HG03565 (cell line): ENCODE measurements around the gene ZNF714.

Source experiments
- ATAC-seq: cut with Tn5 transposase; IDR thresholded peaks from one replicate; pipeline ENCODE4 v1.9.1; 2021; ENCODE audit warnings: mild to moderate bottlenecking, moderate library complexity; ENCODE audit not compliant: unreplicated experiment

The ZNF714 gene

DNA sequence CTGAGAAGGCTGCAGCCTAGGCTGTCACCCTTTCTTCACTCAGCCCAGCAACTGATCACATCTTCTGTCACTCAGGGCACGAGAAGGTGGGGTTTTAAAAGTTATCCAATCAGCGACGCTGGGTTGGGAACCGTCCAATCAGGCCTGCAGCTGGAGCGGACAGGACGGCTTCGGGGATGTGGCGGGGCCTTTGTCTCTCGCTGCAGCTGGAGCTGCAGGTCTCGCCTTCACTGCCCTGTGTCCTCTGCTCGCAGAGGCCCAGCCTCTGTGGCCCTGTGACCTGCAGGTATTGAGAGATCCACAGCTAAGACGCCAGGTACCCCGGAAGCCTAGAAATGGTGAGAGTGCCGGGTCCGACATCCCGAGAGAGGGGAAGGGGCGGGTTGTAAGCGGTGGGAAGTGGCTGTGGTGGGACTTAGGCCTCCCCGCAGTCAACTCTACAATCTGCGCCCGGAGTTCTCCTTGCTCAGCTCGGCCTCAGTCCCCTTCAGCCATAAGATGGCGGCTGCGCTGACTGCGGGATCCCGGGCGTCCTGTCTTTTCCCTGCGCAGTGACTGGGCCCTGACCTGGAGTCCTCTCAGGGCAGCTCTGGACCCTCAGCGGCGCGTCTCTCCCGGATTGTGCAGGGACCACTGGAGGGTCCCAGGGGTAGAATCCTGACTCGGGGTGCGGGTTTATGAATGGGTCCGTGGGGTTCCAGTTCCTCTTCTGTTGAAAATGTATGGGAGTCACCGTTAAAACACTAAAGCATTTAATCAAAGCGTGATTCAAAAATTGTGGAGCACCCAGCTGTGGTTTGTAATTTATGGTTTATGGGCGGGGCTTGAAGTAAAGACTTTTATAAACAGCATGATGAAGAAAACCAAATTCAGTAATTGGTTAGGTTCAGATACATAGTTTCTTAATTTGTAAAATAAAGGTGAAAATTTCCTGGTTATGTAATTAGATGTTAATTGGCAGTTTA is at the start of gene ZNF714:
ZNF714 (plus strand) TSS at position 193 of the 965 bp plus-strand sequence. CDS start 16,066 bp downstream, outside the sequence.
- peak; percentile 95 for ATAC-seq

GRCh38 chr19:21045028-21045427 is 37.0 kb upstream of the ZNF714 start:
- ATAC-seq: no peak

DNA sequence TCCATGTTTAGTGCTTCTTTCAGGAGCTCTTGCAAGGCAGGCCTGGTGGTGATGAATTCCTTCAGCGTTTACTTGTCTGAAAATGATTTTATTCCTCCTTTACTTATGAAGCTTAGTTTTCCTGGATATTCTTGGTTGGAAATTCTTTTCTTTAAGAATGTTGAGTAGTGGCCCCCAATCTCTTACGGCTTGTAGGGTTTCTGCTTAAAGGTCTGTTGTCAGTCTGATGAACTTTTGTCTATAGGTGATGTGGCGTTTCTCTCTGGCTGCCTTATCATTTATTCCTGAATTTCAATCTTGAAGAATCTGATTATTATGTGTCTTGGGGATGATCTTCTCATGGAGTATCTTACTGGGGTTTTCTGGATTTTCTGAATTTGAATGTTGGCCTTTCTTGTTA is 35.5 kb upstream of the ZNF714 start:
- no peak for ATAC-seq

DNA sequence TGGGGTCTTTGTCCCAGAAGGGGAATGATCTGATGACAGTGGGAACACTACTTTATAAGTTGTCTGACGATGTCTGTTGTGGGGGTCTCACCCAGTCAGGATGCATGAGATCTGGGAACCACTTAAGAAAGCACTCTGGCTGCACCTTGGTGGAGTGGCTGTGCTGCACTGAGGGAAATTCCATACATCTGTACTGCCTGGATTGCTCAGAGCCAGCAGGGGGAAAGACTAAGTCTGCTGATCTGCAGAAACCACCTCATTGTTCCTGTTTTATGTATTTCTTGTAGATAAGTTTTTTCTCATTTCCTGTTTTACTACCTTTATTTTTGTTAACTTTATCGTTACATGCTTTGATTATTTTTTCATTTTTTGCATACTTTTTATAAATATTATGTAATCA is 34.3 kb upstream of the ZNF714 start:
- no peak for ATAC-seq

DNA sequence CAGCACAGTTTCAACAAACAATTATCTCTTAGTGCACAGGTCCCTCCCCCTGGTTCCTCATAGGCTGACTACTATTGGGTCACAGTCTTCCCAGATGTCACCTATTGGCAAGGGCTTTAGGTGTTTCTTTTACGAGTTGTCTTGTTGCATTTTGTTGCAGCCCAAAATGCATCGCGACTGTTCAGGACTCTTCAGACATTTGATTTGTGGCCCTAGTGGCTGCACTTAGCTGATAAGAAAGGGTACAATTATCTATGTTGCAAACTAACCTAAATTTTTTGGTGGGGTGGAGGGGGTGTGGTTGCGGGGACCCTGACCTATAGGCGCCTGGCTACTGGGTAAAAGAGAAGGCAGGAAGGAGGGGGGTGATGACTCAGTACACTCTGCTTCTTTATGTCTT is 29.1 kb upstream of the ZNF714 start:
- no peak for ATAC-seq

- ATAC-seq: no peak
These were observed 16.7 kb upstream of the ZNF714 start for GRCh38 chr19:21065336-21065735.

DNA sequence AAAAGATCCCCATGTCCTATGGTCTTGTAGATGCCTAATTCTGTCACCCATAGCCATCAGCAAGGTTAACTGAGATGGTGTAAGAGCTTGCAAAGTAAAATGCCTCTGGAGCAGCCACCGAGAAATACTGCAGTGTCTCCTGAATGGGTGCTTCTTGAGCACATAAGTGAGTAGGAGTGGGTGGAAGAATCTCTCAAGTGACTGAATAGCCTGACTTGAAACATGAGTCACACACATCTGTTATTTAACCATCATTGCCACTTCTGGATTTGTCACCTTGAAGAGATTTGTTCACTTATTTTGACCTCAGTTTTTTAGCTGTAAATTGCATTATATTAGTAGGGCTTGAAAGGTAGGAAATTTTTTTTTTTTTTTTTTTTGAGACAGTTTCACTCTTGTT is 2.3 kb downstream of the ZNF714 start:
- ATAC-seq: no peak

DNA sequence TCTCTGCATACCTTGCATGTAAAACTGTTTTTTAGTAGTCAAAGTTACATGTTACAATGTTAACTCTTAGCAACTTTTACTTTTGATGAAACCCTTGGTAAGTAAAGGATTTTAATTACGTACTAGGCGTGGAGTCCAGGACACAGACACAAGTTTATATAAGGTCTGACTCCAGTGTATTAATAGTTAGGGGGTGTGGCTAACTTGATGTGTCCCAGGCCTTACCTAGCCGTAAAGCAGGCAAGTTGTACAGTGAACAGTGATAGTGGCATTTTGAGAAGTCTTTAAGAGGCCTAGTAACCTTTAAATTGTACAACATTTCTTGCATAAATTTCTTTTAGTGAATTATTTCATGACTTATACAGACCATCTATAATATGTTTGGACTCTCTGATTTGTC is 5.9 kb downstream of the ZNF714 start:
- no peak for ATAC-seq

- no peak for ATAC-seq
These were observed 10.1 kb downstream of the ZNF714 start for GRCh38 chr19:21092109-21092508.

DNA sequence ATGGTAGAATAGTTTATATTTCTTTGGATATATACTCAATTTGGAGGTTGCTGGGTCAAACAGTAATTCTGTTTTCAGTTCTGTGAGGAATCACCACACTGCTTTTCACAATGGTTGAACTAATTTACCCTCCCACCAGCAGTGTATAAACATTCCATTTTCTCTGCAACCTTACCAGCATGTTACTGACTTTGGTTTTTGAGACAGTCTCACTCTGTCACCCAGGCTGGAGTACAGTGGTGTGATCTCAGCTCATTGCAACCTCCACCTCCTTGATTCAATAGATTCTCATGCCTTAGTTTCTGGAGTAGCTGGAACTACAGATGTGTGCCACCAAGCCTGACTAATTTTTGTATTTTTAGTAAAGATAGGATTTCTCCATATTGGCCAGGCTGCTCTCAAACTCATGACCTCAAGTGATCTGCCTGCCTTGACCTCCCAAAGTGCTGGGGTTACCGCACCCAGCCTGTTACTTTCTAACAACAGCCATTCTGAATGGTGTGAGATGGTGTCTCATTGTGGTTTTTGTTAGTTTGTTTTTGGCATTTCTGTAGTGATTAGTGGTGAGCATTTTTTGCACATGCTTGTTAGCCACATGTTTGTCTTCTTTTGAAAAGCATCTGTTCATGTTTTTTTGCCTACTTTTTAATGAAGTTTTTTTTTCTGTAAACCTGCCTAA is 12.5 kb downstream of the ZNF714 start:
- ATAC-seq: no peak

DNA sequence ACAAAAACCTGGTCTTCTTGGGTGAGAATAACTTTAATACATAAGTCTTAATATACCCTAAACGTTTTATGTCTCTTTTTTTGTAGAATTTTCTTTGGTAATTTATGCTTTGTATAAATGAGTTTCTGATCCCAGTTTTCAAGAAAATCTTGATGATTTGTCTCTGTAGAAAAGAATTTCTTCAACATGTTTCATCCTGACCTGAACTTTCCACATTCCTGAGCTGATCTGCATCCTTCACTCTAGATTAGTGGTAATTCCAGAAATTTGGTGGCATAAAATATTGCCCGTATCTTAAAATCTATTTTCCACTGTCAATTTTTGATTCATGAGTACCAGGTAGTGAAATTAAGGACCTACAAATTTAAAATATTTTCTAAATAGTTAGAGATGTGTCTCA is 16.3 kb downstream of the ZNF714 start:
- no peak for ATAC-seq

GRCh38 chr19:21101521-21102242 is 19.7 kb downstream of the ZNF714 start:
- ATAC-seq: peak; percentile 65

- ATAC-seq: no peak
These were observed 27.1 kb downstream of the ZNF714 start for GRCh38 chr19:21109116-21109515.

- no peak for ATAC-seq
These were observed 28.2 kb downstream of the ZNF714 start for GRCh38 chr19:21110183-21110582.

GRCh38 chr19:21115430-21115829 is 33.4 kb downstream of the ZNF714 start:
- no peak for ATAC-seq

DNA sequence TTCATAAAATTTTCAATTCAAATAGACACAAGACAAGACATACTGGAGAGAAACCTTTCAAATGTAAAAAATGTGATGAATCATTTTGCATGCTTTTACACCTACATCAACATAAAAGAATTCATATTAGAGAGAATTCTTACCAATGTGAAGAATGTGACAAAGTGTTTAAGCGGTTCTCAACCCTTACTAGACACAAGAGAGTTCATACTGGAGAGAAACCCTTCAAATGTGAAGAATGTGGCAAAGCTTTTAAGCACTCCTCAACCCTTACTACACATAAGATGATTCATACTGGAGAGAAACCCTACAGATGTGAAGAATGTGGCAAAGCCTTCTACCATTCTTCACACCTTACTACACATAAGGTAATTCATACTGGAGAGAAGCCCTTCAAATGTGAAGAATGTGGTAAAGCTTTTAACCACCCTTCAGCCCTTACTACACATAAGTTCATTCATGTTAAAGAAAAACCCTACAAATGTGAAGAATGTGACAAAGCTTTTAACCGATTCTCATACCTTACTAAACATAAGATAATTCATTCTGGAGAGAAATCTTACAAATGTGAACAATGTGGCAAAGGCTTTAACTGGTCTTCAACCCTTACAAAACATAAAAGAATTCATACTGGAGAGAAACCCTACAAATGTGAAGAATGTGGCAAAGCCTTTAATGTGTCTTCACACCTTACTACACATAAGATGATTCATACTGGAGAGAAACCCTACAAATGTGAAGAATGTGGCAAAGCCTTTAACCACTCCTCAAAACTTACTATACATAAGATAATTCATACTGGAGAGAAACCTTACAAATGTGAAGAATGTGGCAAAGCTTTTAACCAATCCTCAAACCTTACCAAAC is 35.3 kb downstream of the ZNF714 start:
- ATAC-seq: no peak

- ATAC-seq: no peak
These were observed 44.1 kb downstream of the ZNF714 start for GRCh38 chr19:21126078-21126477.

GRCh38 chr19:21127001-21127400 is 45.0 kb downstream of the ZNF714 start:
- ATAC-seq: no peak

- ATAC-seq: no peak
These were observed 45.9 kb downstream of the ZNF714 start for GRCh38 chr19:21127898-21128297.

DNA sequence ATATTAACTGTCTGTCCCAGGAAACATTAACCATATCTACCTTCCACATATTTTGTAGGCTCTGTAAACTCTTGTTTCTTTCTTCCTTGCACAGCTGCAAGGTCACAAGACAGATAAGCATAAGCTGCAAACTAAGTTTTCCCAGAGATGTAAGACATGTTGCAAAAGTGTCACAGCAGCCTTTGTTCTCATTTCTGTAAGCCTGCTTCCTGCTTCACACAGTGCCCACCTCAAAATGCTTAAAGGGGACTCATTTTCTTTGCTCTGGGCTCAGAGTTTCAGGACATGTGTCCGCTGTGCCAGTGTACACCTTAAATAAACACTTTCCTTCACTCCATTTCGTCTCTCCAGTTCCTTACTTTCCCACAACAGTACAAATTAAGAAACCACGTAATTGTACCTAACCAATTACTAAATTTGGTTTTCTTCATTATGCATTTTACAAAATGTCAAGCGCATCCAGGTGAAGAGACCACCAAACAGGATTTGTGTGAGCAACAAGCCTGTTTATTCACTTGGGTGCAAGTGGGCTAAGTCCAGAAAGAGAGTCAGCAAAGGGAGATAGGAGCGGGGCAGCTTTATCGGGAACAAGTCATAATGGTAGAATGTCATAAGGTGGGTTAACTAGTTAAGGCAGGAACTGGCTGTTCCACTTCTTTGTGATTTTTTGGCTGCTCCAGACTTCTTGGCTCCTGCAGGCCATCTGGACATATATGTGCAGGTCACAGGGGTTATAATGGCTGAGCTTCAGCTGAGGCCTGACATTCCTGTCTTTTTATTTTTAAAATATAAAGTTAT is 47.1 kb downstream of the ZNF714 start:
- ATAC-seq: no peak
